Measurements from ENCODE around the gene ELMO1.

Gene ELMO1

GRCh38 chr7:37195388-37195787 is 253.3 kb downstream of the ELMO1 start:
- in situ Hi-C loops (cut with MboI; ENCODE audit: low pct_unique_long_range_greater_than_20kb, low sequenced_read_pairs, unreplicated experiment): loop anchor here (25.0 kb wide), 3 partner anchors 208 to 708 kb away; no protein-coding TSS in a partner anchor
- no peak for TF ChIP-seq CTCF (IDR thresholded peaks at IDR 0.05; ENCODE audit: extremely low read depth, insufficient read depth, missing control alignments)
- no peak for DNase-seq (ENCODE audit: low spot score)

- no peak for TF ChIP-seq CTCF (IDR thresholded peaks at IDR 0.05; ENCODE audit: extremely low read depth, insufficient read depth, missing control alignments)
- in situ Hi-C loops (cut with MboI; ENCODE audit: low pct_unique_long_range_greater_than_20kb, low sequenced_read_pairs, unreplicated experiment): loop anchor here (25.0 kb wide), 3 partner anchors 208 to 708 kb away; no protein-coding TSS in a partner anchor
- DNase-seq (ENCODE audit: low spot score): no peak
Observed at GRCh38 chr7:37194943-37195342, 253.7 kb downstream of the ELMO1 start.

GRCh38 chr7:37193775-37194135 is 254.9 kb downstream of the ELMO1 start:
- TF ChIP-seq CTCF (IDR thresholded peaks at IDR 0.05; ENCODE audit: extremely low read depth, insufficient read depth, missing control alignments): no peak
- DNase-seq (ENCODE audit: low spot score): no peak
- in situ Hi-C loops (cut with MboI; ENCODE audit: low pct_unique_long_range_greater_than_20kb, low sequenced_read_pairs, unreplicated experiment): loop anchor here (25.0 kb wide), 3 partner anchors 206 to 706 kb away; no protein-coding TSS in a partner anchor

GRCh38 chr7:37193087-37193774 is 255.4 kb downstream of the ELMO1 start:
- no peak for DNase-seq (ENCODE audit: low spot score)
- in situ Hi-C loops (cut with MboI; ENCODE audit: low pct_unique_long_range_greater_than_20kb, low sequenced_read_pairs, unreplicated experiment): loop anchor here (25.0 kb wide), 3 partner anchors 206 to 706 kb away; no protein-coding TSS in a partner anchor
- no peak for TF ChIP-seq CTCF (IDR thresholded peaks at IDR 0.05; ENCODE audit: extremely low read depth, insufficient read depth, missing control alignments)

- DNase-seq (ENCODE audit: low spot score): no peak
- no peak for TF ChIP-seq CTCF (IDR thresholded peaks at IDR 0.05; ENCODE audit: extremely low read depth, insufficient read depth, missing control alignments)
- in situ Hi-C loops (cut with MboI; ENCODE audit: low pct_unique_long_range_greater_than_20kb, low sequenced_read_pairs, unreplicated experiment): loop anchor here (25.0 kb wide), 3 partner anchors 204 to 704 kb away; no protein-coding TSS in a partner anchor
Observed at GRCh38 chr7:37191797-37192196, 256.9 kb downstream of the ELMO1 start.

GRCh38 chr7:37187179-37187578 is 261.5 kb downstream of the ELMO1 start:
- no peak for DNase-seq (ENCODE audit: low spot score)
- no peak for TF ChIP-seq CTCF (IDR thresholded peaks at IDR 0.05; ENCODE audit: extremely low read depth, insufficient read depth, missing control alignments)
- in situ Hi-C loops (cut with MboI; ENCODE audit: low pct_unique_long_range_greater_than_20kb, low sequenced_read_pairs, unreplicated experiment): loop anchor here (25.0 kb wide), 3 partner anchors 200 to 700 kb away; no protein-coding TSS in a partner anchor

All from GM13977 (cell line).